NOMO-1 treated with DMSO at 0.1 percent for 48 hours (cell line): ENCODE data around the gene FAM3B.

Source experiments
- DNase-seq: peaks from one replicate; lab custom pipeline; 2025; ENCODE audit not compliant: unreplicated experiment; lab: John Stamatoyannopoulos, UW

The FAM3B gene

GRCh38 chr21:41318218-41318617, 1.6 kb downstream of the FAM3B start:
- DNase-seq = no peak

- no peak for DNase-seq
These were observed 2.7 kb downstream of the FAM3B start for GRCh38 chr21:41319273-41319672.

GRCh38 chr21:41321211-41321907, 4.8 kb downstream of the FAM3B start:
- no peak for DNase-seq

- DNase-seq = no peak
These were observed 5.4 kb downstream of the FAM3B start for GRCh38 chr21:41321908-41322495.

GRCh38 chr21:41322496-41323382, 6.1 kb downstream of the FAM3B start:
- DNase-seq = no peak

- DNase-seq = no peak
These were observed 8.7 kb downstream of the FAM3B start for GRCh38 chr21:41325138-41325912.

GRCh38 chr21:41326414-41327080, 9.9 kb downstream of the FAM3B start:
- DNase-seq = no peak

- DNase-seq = no peak
These were observed 11.2 kb downstream of the FAM3B start for GRCh38 chr21:41327753-41328152.

GRCh38 chr21:41328660-41329607, 12.3 kb downstream of the FAM3B start:
- no peak for DNase-seq

- DNase-seq = no peak
These were observed 17.2 kb downstream of the FAM3B start for GRCh38 chr21:41333752-41334151.

GRCh38 chr21:41337515-41337914, 20.9 kb downstream of the FAM3B start:
- DNase-seq = no peak

GRCh38 chr21:41338455-41338854, 21.9 kb downstream of the FAM3B start:
- no peak for DNase-seq

GRCh38 chr21:41342035-41342434, 25.4 kb downstream of the FAM3B start:
- DNase-seq = no peak

GRCh38 chr21:41344146-41344545, 27.5 kb downstream of the FAM3B start:
- no peak for DNase-seq

- DNase-seq = no peak
These were observed 28.8 kb downstream of the FAM3B start for GRCh38 chr21:41345356-41345755.

GRCh38 chr21:41345934-41346685, 29.5 kb downstream of the FAM3B start:
- DNase-seq = no peak

- no peak for DNase-seq
These were observed 30.2 kb downstream of the FAM3B start for GRCh38 chr21:41346758-41347157.

- no peak for DNase-seq
These were observed 31.8 kb downstream of the FAM3B start for GRCh38 chr21:41348434-41348833.

GRCh38 chr21:41349126-41349525, 32.5 kb downstream of the FAM3B start:
- DNase-seq = no peak
